GM10248 (cell line): ENCODE measurements around the gene IQCH.

Source experiments
- CTCF ChIA-PET: fragments of 300-600 bp; sonication (Branson Sonifier 250); formaldehyde crosslinking; extraction: SDS; loops from one replicate; lab custom pipeline; 2021; ENCODE audit warnings: antibody characterized with exemption; lab: Yijun Ruan, JAX
- POLR2A ChIA-PET: fragments of 350-650 bp; sonication (Branson Sonifier 250); formaldehyde crosslinking; extraction: SDS; loops from one replicate; lab custom pipeline; 2020; ENCODE audit warnings: antibody characterized with exemption; lab: Yijun Ruan, JAX
- DNase-seq: peaks from one replicate; pipeline ENCODE4 v3.0.0; 2012; ENCODE audit errors: extremely low spot score
- CTCF ChIP-seq: IDR thresholded peaks from 2 replicates; pipeline ENCODE4 v1.5.1; 2012; ENCODE audit warnings: mild to moderate bottlenecking, low read depth; ENCODE audit errors: extremely low read depth, missing control alignments, control extremely low read depth

IQCH gene

GRCh38 chr15:67370206-67370954 lies 115.8 kb downstream of the IQCH start:
- DNase-seq = no peak
- ChIA-PET CTCF (no interaction called here), POLR2A (no interaction called here)
- no peak for TF ChIP-seq CTCF

GRCh38 chr15:67372543-67372942 lies 118.0 kb downstream of the IQCH start:
- POLR2A ChIA-PET = no interaction called here
- DNase-seq = no peak
- CTCF ChIA-PET = no interaction called here
- TF ChIP-seq CTCF = no peak

- no peak for DNase-seq
- CTCF ChIA-PET = no interaction called here
- no peak for TF ChIP-seq CTCF
- POLR2A ChIA-PET = no interaction called here
Measured at GRCh38 chr15:67372986-67373675, 118.5 kb downstream of the IQCH start.

- no peak for TF ChIP-seq CTCF
- no peak for DNase-seq
- ChIA-PET CTCF (no interaction called here), POLR2A (no interaction called here)
Measured at GRCh38 chr15:67373971-67374370, 119.4 kb downstream of the IQCH start.

GRCh38 chr15:67379530-67379929 lies 124.9 kb downstream of the IQCH start:
- no peak for DNase-seq
- POLR2A ChIA-PET = no interaction called here
- TF ChIP-seq CTCF = no peak
- CTCF ChIA-PET = no interaction called here

GRCh38 chr15:67380921-67381320 lies 126.3 kb downstream of the IQCH start:
- no peak for DNase-seq
- ChIA-PET POLR2A (no interaction called here), CTCF (interaction anchor here (1.2 kb wide), 1 partner anchor 434 kb away, joined by 4 read pairs; no protein-coding TSS in a partner anchor)
- TF ChIP-seq CTCF = no peak
